ENCODE measurements around the gene LAT.
"Not testable (repeated sequence)": the region's sequence is repeated elsewhere in the genome, so short reads cannot be mapped to it uniquely, and the experiment has no call there.

The LAT gene

DNA sequence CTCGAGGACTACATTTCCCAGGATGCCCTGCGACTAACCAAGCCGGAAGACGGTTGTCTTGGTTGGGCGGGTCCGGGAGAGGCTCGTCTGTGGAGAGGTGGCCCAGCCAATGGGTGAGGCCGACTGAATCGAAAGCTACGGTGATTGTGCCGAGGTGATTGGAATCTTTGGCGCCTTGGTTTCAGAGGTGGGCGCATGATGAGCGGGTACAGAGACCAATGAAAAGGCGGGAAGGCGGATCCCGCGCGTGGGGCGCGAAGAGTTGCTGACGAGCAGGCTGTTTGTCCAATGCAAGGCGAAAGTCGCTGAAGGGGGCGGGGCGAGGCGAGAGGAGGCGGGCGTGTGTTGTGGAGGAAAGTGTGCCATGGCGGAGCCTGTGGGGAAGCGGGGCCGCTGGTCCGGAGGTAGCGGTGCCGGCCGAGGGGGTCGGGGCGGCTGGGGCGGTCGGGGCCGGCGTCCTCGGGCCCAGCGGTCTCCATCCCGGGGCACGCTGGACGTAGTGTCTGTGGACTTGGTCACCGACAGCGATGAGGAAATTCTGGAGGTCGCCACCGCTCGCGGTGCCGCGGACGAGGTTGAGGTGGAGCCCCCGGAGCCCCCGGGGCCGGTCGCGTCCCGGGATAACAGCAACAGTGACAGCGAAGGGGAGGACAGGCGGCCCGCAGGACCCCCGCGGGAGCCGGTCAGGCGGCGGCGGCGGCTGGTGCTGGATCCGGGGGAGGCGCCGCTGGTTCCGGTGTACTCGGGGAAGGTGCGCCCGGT lies 34.0 kb upstream of the LAT start, which contains the start of gene NFATC2IP:
Gene NFATC2IP, plus strand, starts transcription at position 290 of the 762 bp plus-strand sequence. Its CDS starts 75 bp downstream, at position 365.
- peak within 1 kb of the TSS; percentile 53 for H3K27ac ChIP-seq (ENCODE audit: insufficient read depth, low read depth, low read length, poor library complexity, severe bottlenecking)
- H3K27me3 ChIP-seq (ENCODE audit: control insufficient read depth, insufficient read depth, low read length, poor library complexity, severe bottlenecking) = no peaks in the 10 kb centered on the region
- peak within 1 kb of the TSS; percentile 98 for H3K4me3 ChIP-seq (ENCODE audit: insufficient read depth, low read depth, low read length)
- H3K36me3 ChIP-seq (ENCODE audit: control insufficient read depth, insufficient read depth, low read length) = peaks cover 14% of the 10 kb centered on the region
- WGBS, 2 experiments = 1% methylated on average over 79 of the region's 79 CpGs
- H3K9me3 ChIP-seq (ENCODE audit: control insufficient read depth, low read length) = no peaks in the 10 kb centered on the region
- peaks cover 4% of the 10 kb centered on the region for H3K4me1 ChIP-seq (ENCODE audit: control insufficient read depth, insufficient read depth, low read length)

DNA sequence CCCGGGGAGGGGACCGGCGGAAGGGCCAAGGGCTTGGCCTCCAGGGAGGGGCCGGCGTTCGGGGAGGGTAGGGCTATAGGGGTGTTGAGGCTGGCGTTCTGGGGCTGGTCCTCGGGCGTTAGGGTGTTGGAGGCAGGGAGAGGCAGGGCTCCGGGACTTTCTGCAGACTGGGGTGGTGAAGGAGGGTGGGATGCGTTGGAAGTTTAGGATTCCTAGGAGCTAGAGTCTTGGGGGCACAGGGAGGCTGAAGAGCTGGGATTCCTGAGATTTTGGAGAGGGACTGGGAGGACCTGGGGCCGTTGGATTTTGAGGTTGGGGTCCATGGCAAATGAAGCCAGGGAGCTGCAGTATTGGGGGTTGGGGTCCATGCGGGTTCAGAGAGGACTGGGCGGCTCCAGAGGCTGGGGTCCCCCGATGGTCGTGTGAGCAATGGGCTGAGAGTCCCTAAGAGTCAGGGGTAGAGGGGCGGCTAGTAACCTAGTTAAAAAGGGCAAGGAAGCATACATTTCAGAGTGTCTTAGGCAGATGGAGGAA lies 33.4 kb upstream of the LAT start:
- Histone ChIP-seq H3K27ac (ENCODE audit: insufficient read depth, low read depth, low read length, poor library complexity, severe bottlenecking) (no peak overlapping the region), H3K9me3 (ENCODE audit: control insufficient read depth, low read length) (no peaks in the 10 kb centered on the region), H3K4me1 (ENCODE audit: control insufficient read depth, insufficient read depth, low read length) (peaks cover 4% of the 10 kb centered on the region), H3K27me3 (ENCODE audit: control insufficient read depth, insufficient read depth, low read length, poor library complexity, severe bottlenecking) (no peaks in the 10 kb centered on the region), H3K4me3 (ENCODE audit: insufficient read depth, low read depth, low read length) (peak overlapping the region; percentile 98), H3K36me3 (ENCODE audit: control insufficient read depth, insufficient read depth, low read length) (peaks cover 21% of the 10 kb centered on the region)
- WGBS, 2 experiments = 2% methylated on average over 17 of the region's 17 CpGs

- Histone ChIP-seq H3K4me3 (ENCODE audit: insufficient read depth, low read depth, low read length) (no peak overlapping the region), H3K9me3 (ENCODE audit: control insufficient read depth, low read length) (no peaks in the 10 kb centered on the region), H3K4me1 (ENCODE audit: control insufficient read depth, insufficient read depth, low read length) (no peaks in the 10 kb centered on the region), H3K27me3 (ENCODE audit: control insufficient read depth, insufficient read depth, low read length, poor library complexity, severe bottlenecking) (no peaks in the 10 kb centered on the region), H3K27ac (ENCODE audit: insufficient read depth, low read depth, low read length, poor library complexity, severe bottlenecking) (no peak overlapping the region), H3K36me3 (ENCODE audit: control insufficient read depth, insufficient read depth, low read length) (peaks cover 36% of the 10 kb centered on the region)
- WGBS, 2 experiments = 97% methylated on average over 9 of the region's 9 CpGs
These were observed 26.6 kb upstream of the LAT start for GRCh38 chr16:28958216-28958615.

GRCh38 chr16:28958836-28959235 lies 26.0 kb upstream of the LAT start:
- H3K4me3 ChIP-seq (ENCODE audit: insufficient read depth, low read depth, low read length) = no peak overlapping the region
- H3K9me3 ChIP-seq (ENCODE audit: control insufficient read depth, low read length) = no peaks in the 10 kb centered on the region
- no peaks in the 10 kb centered on the region for H3K4me1 ChIP-seq (ENCODE audit: control insufficient read depth, insufficient read depth, low read length)
- no peaks in the 10 kb centered on the region for H3K27me3 ChIP-seq (ENCODE audit: control insufficient read depth, insufficient read depth, low read length, poor library complexity, severe bottlenecking)
- H3K36me3 ChIP-seq (ENCODE audit: control insufficient read depth, insufficient read depth, low read length) = peaks cover 43% of the 10 kb centered on the region
- H3K27ac ChIP-seq (ENCODE audit: insufficient read depth, low read depth, low read length, poor library complexity, severe bottlenecking) = no peak overlapping the region
- WGBS, 2 experiments = 94 to 99% methylated on average over 6 of the region's 6 CpGs

DNA sequence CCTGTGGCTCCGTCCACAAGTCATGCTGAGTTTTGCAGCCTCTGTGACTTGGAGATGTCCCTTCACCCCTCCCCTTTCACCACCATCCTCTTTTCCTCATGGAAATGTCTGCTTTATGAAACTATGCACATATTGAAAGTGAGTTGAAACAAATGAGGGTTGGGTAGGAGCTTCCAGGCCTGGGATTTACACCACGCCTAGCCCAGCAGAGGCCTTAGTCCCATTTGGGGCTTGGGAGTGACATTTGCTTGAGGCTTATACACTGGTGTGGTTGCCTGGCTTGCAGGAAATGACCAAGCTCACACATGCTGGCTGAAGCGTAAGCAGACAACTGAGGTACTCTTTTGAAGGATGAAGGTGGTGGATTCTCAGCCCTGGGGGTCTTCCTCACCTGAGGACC lies 20.8 kb upstream of the LAT start:
- Histone ChIP-seq H3K36me3 (ENCODE audit: control insufficient read depth, insufficient read depth, low read length) (peaks cover 31% of the 10 kb centered on the region), H3K27ac (ENCODE audit: insufficient read depth, low read depth, low read length, poor library complexity, severe bottlenecking) (no peak overlapping the region), H3K4me1 (ENCODE audit: control insufficient read depth, insufficient read depth, low read length) (no peaks in the 10 kb centered on the region), H3K4me3 (ENCODE audit: insufficient read depth, low read depth, low read length) (no peak overlapping the region), H3K9me3 (ENCODE audit: control insufficient read depth, low read length) (no peaks in the 10 kb centered on the region), H3K27me3 (ENCODE audit: control insufficient read depth, insufficient read depth, low read length, poor library complexity, severe bottlenecking) (no peaks in the 10 kb centered on the region)
- WGBS, 2 experiments = 87 to 96% methylated on average over 3 of the region's 3 CpGs

DNA sequence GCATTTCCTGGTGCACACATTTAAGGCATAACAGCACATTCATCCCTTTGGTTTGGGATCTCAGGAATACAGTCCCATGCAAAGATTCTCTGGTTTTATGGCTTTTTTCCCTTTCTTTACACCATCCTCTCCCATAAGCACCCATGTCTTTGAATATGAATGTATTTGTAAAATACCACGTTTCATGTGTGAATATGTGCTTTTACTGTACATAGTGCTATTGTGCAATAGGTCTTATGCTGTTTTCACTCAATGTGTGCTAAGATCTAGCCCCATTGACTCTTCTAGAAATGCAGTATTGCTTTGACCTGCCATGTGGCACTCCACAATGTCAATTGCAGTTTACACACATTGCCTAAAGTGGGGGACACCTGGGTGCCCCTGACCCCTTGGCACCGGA lies 20.4 kb upstream of the LAT start:
- no peak overlapping the region for H3K27ac ChIP-seq (ENCODE audit: insufficient read depth, low read depth, low read length, poor library complexity, severe bottlenecking)
- no peaks in the 10 kb centered on the region for H3K4me1 ChIP-seq (ENCODE audit: control insufficient read depth, insufficient read depth, low read length)
- no peaks in the 10 kb centered on the region for H3K9me3 ChIP-seq (ENCODE audit: control insufficient read depth, low read length)
- WGBS, 2 experiments = 96 to 98% methylated on average over 2 of the region's 2 CpGs
- peaks cover 30% of the 10 kb centered on the region for H3K36me3 ChIP-seq (ENCODE audit: control insufficient read depth, insufficient read depth, low read length)
- no peak overlapping the region for H3K4me3 ChIP-seq (ENCODE audit: insufficient read depth, low read depth, low read length)
- H3K27me3 ChIP-seq (ENCODE audit: control insufficient read depth, insufficient read depth, low read length, poor library complexity, severe bottlenecking) = no peaks in the 10 kb centered on the region

- 83 to 91% methylated on average over 4 of the region's 4 CpGs for WGBS, 2 experiments
- Histone ChIP-seq H3K27me3 (ENCODE audit: control insufficient read depth, insufficient read depth, low read length, poor library complexity, severe bottlenecking) (no peaks in the 10 kb centered on the region), H3K4me3 (ENCODE audit: insufficient read depth, low read depth, low read length) (no peak overlapping the region), H3K27ac (ENCODE audit: insufficient read depth, low read depth, low read length, poor library complexity, severe bottlenecking) (no peak overlapping the region), H3K36me3 (ENCODE audit: control insufficient read depth, insufficient read depth, low read length) (peaks cover 23% of the 10 kb centered on the region), H3K9me3 (ENCODE audit: control insufficient read depth, low read length) (no peaks in the 10 kb centered on the region), H3K4me1 (ENCODE audit: control insufficient read depth, insufficient read depth, low read length) (no peaks in the 10 kb centered on the region)
These were observed 17.7 kb upstream of the LAT start for GRCh38 chr16:28967156-28967555.

DNA sequence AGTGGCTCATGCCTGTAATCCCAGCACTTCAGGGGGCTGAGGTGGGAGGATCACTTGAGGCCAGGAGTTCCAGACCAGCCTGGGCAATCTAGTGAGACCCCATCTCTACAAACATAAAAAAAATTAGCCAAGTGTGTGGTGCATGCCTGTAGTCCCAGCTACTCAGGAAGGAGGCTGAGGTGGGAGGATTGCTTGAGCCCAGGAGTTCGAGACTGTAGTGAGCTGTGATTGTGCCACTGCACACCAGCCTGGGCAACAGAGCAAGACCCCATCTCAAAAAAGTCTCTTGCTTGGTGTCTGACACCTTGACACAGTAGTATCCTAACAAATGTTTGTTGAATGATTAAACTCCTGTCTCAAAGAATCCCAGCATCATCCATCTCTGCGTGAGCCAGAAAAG lies 15.2 kb upstream of the LAT start:
- not testable (repeated sequence) for H3K4me1 ChIP-seq (ENCODE audit: control insufficient read depth, insufficient read depth, low read length); H3K36me3 ChIP-seq (ENCODE audit: control insufficient read depth, insufficient read depth, low read length); H3K9me3 ChIP-seq (ENCODE audit: control insufficient read depth, low read length); H3K27me3 ChIP-seq (ENCODE audit: control insufficient read depth, insufficient read depth, low read length, poor library complexity, severe bottlenecking); H3K4me3 ChIP-seq (ENCODE audit: insufficient read depth, low read depth, low read length); H3K27ac ChIP-seq (ENCODE audit: insufficient read depth, low read depth, low read length, poor library complexity, severe bottlenecking)
- 90 to 91% methylated on average over 2 of the region's 2 CpGs for WGBS, 2 experiments

DNA sequence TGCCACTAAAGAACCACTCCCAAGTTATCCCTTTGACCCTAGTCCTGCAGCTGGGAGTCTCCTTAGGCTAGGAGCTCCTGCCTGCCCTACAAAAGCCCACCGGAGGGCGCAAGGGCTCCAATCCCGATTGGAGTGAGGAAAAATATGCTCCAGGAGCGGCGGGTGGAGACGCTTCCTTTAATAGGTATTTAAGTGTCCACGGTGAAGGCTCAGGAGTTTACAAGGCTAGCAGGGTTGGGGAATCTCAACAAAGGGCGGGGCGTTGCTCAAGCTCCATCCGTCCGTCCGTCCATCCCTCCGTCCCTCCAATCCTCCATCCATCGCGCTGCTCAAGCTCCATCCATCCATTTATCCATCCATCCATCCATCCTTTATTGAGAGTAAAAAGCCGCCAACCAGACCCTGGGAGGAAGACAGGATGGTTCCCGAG lies 10.8 kb upstream of the LAT start:
- H3K27me3 ChIP-seq (ENCODE audit: control insufficient read depth, insufficient read depth, low read length, poor library complexity, severe bottlenecking) = no peaks in the 10 kb centered on the region
- H3K36me3 ChIP-seq (ENCODE audit: control insufficient read depth, insufficient read depth, low read length) = no peaks in the 10 kb centered on the region
- peak overlapping the region; percentile 86 for H3K27ac ChIP-seq (ENCODE audit: insufficient read depth, low read depth, low read length, poor library complexity, severe bottlenecking)
- no peaks in the 10 kb centered on the region for H3K9me3 ChIP-seq (ENCODE audit: control insufficient read depth, low read length)
- H3K4me3 ChIP-seq (ENCODE audit: insufficient read depth, low read depth, low read length) = peak overlapping the region; percentile 79
- 0 to 1% methylated on average over 17 of the region's 17 CpGs for WGBS, 2 experiments
- H3K4me1 ChIP-seq (ENCODE audit: control insufficient read depth, insufficient read depth, low read length) = peaks cover 6% of the 10 kb centered on the region

DNA sequence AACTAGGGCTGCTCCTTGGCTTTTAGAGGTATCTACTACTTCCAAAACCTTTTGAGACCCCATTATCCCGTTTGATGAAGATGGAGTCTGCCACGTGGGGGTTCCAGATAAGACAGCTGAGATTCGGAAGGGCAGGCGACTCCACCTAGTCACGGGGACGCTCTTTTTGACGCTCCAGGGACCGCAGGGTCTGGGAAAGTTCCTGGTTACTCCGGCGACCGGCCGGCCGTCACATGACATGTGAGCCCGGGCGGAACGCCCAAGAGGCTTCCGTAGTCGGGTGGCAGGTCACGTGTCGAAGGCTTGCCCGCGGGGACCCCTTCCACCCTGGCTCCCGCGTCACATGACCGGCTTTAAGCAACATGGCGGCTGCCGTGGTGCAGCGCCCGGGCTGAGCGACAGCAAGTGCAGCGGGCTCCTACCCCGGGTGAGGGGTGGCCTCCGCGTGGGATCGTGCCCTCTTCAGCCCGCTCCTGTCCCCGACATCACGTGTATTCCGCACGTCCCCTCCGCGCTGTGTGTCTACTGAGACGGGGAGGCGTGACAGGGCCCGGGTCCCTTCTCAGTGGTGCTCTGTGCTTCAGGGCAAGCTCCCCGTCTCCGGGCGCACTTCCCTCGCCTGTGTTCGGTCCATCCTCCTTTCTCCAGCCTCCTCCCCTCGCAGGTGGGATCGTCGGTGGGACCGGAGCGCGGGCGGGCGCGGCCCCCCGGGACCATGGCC lies 10.3 kb upstream of the LAT start, which contains the start of gene SPNS1:
Gene SPNS1, plus strand, starts transcription at position 342 of the 721 bp plus-strand sequence. Its CDS starts 374 bp downstream, at position 716.
- peak within 1 kb of the TSS; percentile 79 for H3K4me3 ChIP-seq (ENCODE audit: insufficient read depth, low read depth, low read length)
- 0% methylated on average over 60 of the region's 60 CpGs for WGBS, 2 experiments
- H3K27ac ChIP-seq (ENCODE audit: insufficient read depth, low read depth, low read length, poor library complexity, severe bottlenecking) = peak within 1 kb of the TSS; percentile 86
- no peaks in the 10 kb centered on the region for H3K27me3 ChIP-seq (ENCODE audit: control insufficient read depth, insufficient read depth, low read length, poor library complexity, severe bottlenecking)
- peaks cover 6% of the 10 kb centered on the region for H3K4me1 ChIP-seq (ENCODE audit: control insufficient read depth, insufficient read depth, low read length)
- H3K36me3 ChIP-seq (ENCODE audit: control insufficient read depth, insufficient read depth, low read length) = peaks cover 4% of the 10 kb centered on the region
- H3K9me3 ChIP-seq (ENCODE audit: control insufficient read depth, low read length) = no peaks in the 10 kb centered on the region

Measured in ectodermal cell (in vitro differentiated cells).